ENCODE data around the gene CDC27.
A peak's percentile ranks its signal among the peaks of the same experiment; 100 is the strongest.
"Not testable (repeated sequence)": the region's sequence is repeated elsewhere in the genome, so short reads cannot be mapped to it uniquely, and the experiment has no call there.

CDC27 gene

GRCh38 chr17:47188271-47188875 is 722 bp downstream of the CDC27 start:
- Histone ChIP-seq H3K4me3 (replicated peaks; ENCODE audit: insufficient read depth, low read length) (peak overlapping the region; percentile 66), H3K27ac (replicated peaks) (peak overlapping the region; percentile 95), H3K27me3 (ENCODE audit: insufficient read depth, poor library complexity, severe bottlenecking) (no peaks in the 10 kb centered on the region)
- peak in 1 of 2 experiments; percentile 22 for DNase-seq (ENCODE audit: low read depth in 1 of 2, low spot score in 1 of 2)
- no peak for TF ChIP-seq GABPA (IDR thresholded peaks at IDR 0.05; ENCODE audit: low read depth)
- no peak for TF ChIP-seq SPI1 (IDR thresholded peaks at IDR 0.05; ENCODE audit: borderline replicate concordance, low read depth)
- no peak for TF ChIP-seq CTCF (IDR thresholded peaks at IDR 0.05; ENCODE audit: insufficient read depth, low read length)
- no peak for TF ChIP-seq POLR2AphosphoS5 (IDR thresholded peaks at IDR 0.05; ENCODE audit: low read depth)
- no peak for TF ChIP-seq REST (IDR thresholded peaks at IDR 0.05; ENCODE audit: insufficient replicate concordance, low read depth)

GRCh38 chr17:47184681-47185080 is 4.4 kb downstream of the CDC27 start:
- no peak for DNase-seq (ENCODE audit: low read depth in 1 of 2, low spot score in 1 of 2)
- no peak overlapping the region for H3K4me3 ChIP-seq (replicated peaks; ENCODE audit: insufficient read depth, low read length)
- no peak overlapping the region for H3K27ac ChIP-seq (replicated peaks)
- TF ChIP-seq REST (IDR thresholded peaks at IDR 0.05; ENCODE audit: insufficient replicate concordance, low read depth) (no peak), CTCF (IDR thresholded peaks at IDR 0.05; ENCODE audit: insufficient read depth, low read length) (no peak), SPI1 (IDR thresholded peaks at IDR 0.05; ENCODE audit: borderline replicate concordance, low read depth) (no peak), POLR2AphosphoS5 (IDR thresholded peaks at IDR 0.05; ENCODE audit: low read depth) (no peak), GABPA (IDR thresholded peaks at IDR 0.05; ENCODE audit: low read depth) (no peak)
- no peaks in the 10 kb centered on the region for H3K27me3 ChIP-seq (ENCODE audit: insufficient read depth, poor library complexity, severe bottlenecking)

GRCh38 chr17:47180988-47181387 is 8.1 kb downstream of the CDC27 start:
- H3K27me3 ChIP-seq (ENCODE audit: insufficient read depth, poor library complexity, severe bottlenecking); DNase-seq (ENCODE audit: low read depth in 1 of 2, low spot score in 1 of 2); H3K27ac ChIP-seq (replicated peaks); H3K4me3 ChIP-seq (replicated peaks; ENCODE audit: insufficient read depth, low read length): not testable (repeated sequence)

GRCh38 chr17:47180337-47180736 is 8.8 kb downstream of the CDC27 start:
- no peak overlapping the region for H3K4me3 ChIP-seq (replicated peaks; ENCODE audit: insufficient read depth, low read length)

More at GRCh38 chr17:47180337-47180736, 8.8 kb downstream of the CDC27 start:
- DNase-seq (ENCODE audit: low read depth in 1 of 2, low spot score in 1 of 2): no peak
- Histone ChIP-seq H3K27me3 (ENCODE audit: insufficient read depth, poor library complexity, severe bottlenecking) (no peaks in the 10 kb centered on the region), H3K27ac (replicated peaks) (no peak overlapping the region)
- TF ChIP-seq CTCF (IDR thresholded peaks at IDR 0.05; ENCODE audit: insufficient read depth, low read length) (no peak), REST (IDR thresholded peaks at IDR 0.05; ENCODE audit: insufficient replicate concordance, low read depth) (no peak), POLR2AphosphoS5 (IDR thresholded peaks at IDR 0.05; ENCODE audit: low read depth) (no peak), SPI1 (IDR thresholded peaks at IDR 0.05; ENCODE audit: borderline replicate concordance, low read depth) (no peak)
